Articular chondrocyte of knee joint (primary cell): ENCODE measurements around the gene XIAP. TPM values are rescaled to one million over a fixed set of nuclear protein-coding genes. Genes with fewer than 3 reads are reported as not detected.

ENCODE experiments used
- small RNA-seq: library from RNA; depleted of rRNA; stranded (forward); fragments of <200 nt; gene quantifications from one replicate; pipeline ENCODE3, GENCODE V24; 2012
- total RNA-seq: library from RNA; depleted of rRNA; stranded (reverse); fragments of >200 nt; gene quantifications from 2 replicates; pipeline ENCODE4 v1.2.3, GENCODE V29; 2012

The XIAP gene
- 37.9 and 46.2 TPM in 2 replicates for total RNA-seq

GRCh38 chrX:123859846-123860838 is at the start of gene XIAP:
Gene XIAP, plus strand, starts transcription at chrX:123860053. Its CDS starts 25,610 bp downstream, at chrX:123885663.

DNA sequence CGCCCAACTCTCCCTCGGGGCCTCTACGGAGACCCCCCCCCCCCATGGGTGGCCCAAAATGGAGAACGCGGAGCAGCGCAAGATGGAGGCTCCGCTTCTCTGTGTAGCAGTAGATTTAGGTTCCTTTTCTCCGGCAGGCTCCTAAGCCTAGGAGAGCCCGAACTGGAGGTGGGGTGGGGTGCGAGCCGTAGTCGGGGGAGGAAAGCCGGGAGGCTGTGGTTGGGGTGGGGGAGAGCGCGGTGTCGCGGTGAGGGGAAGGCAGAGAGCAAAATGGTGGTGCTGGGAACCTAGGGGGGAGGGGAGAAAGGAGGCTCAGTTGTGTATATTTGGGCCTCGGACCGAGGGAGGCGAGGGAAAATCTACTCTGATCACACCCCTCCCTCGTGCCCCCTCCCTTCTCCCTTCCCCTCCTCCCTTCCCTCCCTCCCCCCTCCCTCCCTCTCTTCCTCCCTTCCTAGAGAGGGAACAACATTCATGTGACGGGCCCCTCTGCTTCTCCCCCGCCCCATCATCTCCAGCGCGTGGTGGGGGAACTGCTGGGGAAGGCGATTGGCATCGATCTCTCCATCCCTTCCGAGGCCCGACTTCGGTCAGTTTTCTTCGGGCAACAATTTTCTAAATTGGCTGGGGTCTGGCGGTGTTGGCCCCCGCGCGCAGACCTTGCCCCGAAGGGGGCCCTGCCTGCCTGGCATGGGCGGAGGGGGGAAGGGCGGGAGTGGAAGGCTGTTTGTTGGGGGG is 101.6 kb downstream of the XIAP start, which contains the start of gene STAG2:
Gene STAG2, plus strand, starts transcription at position 439 of the 738 bp plus-strand sequence. CDS start 60,922 bp downstream, outside the sequence.

Small RNA genes within 50 kb of the gene (small RNA-seq; reads per million reads assigned to genes)
- gene RF00019 (not detected), gene RN7SL190P (not detected), gene RNU6-122P (not detected)

Other genes with a start within 250 kb of the XIAP start
- gene THOC2, start 127.0 kb upstream of the XIAP start, total RNA-seq = 93.8 and 96.1 TPM in 2 replicates
- 93.1 and 123 TPM in 2 replicates for gene STAG2, start 101.7 kb downstream of the XIAP start, total RNA-seq